ENCODE results near the gene FUBP3.

Gene FUBP3

GRCh38 chr9:130543368-130543767 lies 36.0 kb upstream of the FUBP3 start:
- no peak for TF ChIP-seq GATA3 (IDR thresholded peaks at IDR 0.05; ENCODE audit: low read depth, low read length)
- no peak for TF ChIP-seq GATA2 (IDR thresholded peaks at IDR 0.05; ENCODE audit: low read depth, low read length)

- TF ChIP-seq GATA3 (IDR thresholded peaks at IDR 0.05; ENCODE audit: low read depth, low read length) (no peak), GATA2 (IDR thresholded peaks at IDR 0.05; ENCODE audit: low read depth, low read length) (no peak)
These were observed 35.5 kb upstream of the FUBP3 start for GRCh38 chr9:130543859-130544258.

- TF ChIP-seq GATA3 (IDR thresholded peaks at IDR 0.05; ENCODE audit: low read depth, low read length) (no peak), GATA2 (IDR thresholded peaks at IDR 0.05; ENCODE audit: low read depth, low read length) (no peak)
These were observed 35.0 kb upstream of the FUBP3 start for GRCh38 chr9:130544364-130544763.

- TF ChIP-seq GATA2 (IDR thresholded peaks at IDR 0.05; ENCODE audit: low read depth, low read length) (no peak), GATA3 (IDR thresholded peaks at IDR 0.05; ENCODE audit: low read depth, low read length) (no peak)
These were observed 31.3 kb upstream of the FUBP3 start for GRCh38 chr9:130548103-130548502.

GRCh38 chr9:130549093-130549735 lies 30.2 kb upstream of the FUBP3 start:
- no peak for TF ChIP-seq GATA3 (IDR thresholded peaks at IDR 0.05; ENCODE audit: low read depth, low read length)
- no peak for TF ChIP-seq GATA2 (IDR thresholded peaks at IDR 0.05; ENCODE audit: low read depth, low read length)

GRCh38 chr9:130554606-130555005 lies 24.8 kb upstream of the FUBP3 start:
- TF ChIP-seq GATA3 (IDR thresholded peaks at IDR 0.05; ENCODE audit: low read depth, low read length) (no peak), GATA2 (IDR thresholded peaks at IDR 0.05; ENCODE audit: low read depth, low read length) (no peak)

GRCh38 chr9:130555061-130555460 lies 24.3 kb upstream of the FUBP3 start:
- no peak for TF ChIP-seq GATA3 (IDR thresholded peaks at IDR 0.05; ENCODE audit: low read depth, low read length)
- TF ChIP-seq GATA2 (IDR thresholded peaks at IDR 0.05; ENCODE audit: low read depth, low read length), result no peak

GRCh38 chr9:130555968-130556367 lies 23.4 kb upstream of the FUBP3 start:
- TF ChIP-seq GATA3 (IDR thresholded peaks at IDR 0.05; ENCODE audit: low read depth, low read length) (no peak), GATA2 (IDR thresholded peaks at IDR 0.05; ENCODE audit: low read depth, low read length) (no peak)

- TF ChIP-seq GATA2 (IDR thresholded peaks at IDR 0.05; ENCODE audit: low read depth, low read length) (no peak), GATA3 (IDR thresholded peaks at IDR 0.05; ENCODE audit: low read depth, low read length) (no peak)
These were observed 22.8 kb upstream of the FUBP3 start for GRCh38 chr9:130556396-130557076.

- TF ChIP-seq GATA2 (IDR thresholded peaks at IDR 0.05; ENCODE audit: low read depth, low read length) (no peak), GATA3 (IDR thresholded peaks at IDR 0.05; ENCODE audit: low read depth, low read length) (no peak)
These were observed 22.3 kb upstream of the FUBP3 start for GRCh38 chr9:130557077-130557468.

- no peak for TF ChIP-seq GATA2 (IDR thresholded peaks at IDR 0.05; ENCODE audit: low read depth, low read length)
- no peak for TF ChIP-seq GATA3 (IDR thresholded peaks at IDR 0.05; ENCODE audit: low read depth, low read length)
These were observed 18.3 kb upstream of the FUBP3 start for GRCh38 chr9:130561056-130561455.

- TF ChIP-seq GATA2 (IDR thresholded peaks at IDR 0.05; ENCODE audit: low read depth, low read length) (no peak), GATA3 (IDR thresholded peaks at IDR 0.05; ENCODE audit: low read depth, low read length) (no peak)
These were observed 15.6 kb upstream of the FUBP3 start for GRCh38 chr9:130563797-130564196.

- TF ChIP-seq GATA3 (IDR thresholded peaks at IDR 0.05; ENCODE audit: low read depth, low read length), result no peak
- TF ChIP-seq GATA2 (IDR thresholded peaks at IDR 0.05; ENCODE audit: low read depth, low read length), result no peak
These were observed 13.6 kb upstream of the FUBP3 start for GRCh38 chr9:130565792-130566191.

GRCh38 chr9:130570208-130570607 lies 9.2 kb upstream of the FUBP3 start:
- no peak for TF ChIP-seq GATA3 (IDR thresholded peaks at IDR 0.05; ENCODE audit: low read depth, low read length)
- TF ChIP-seq GATA2 (IDR thresholded peaks at IDR 0.05; ENCODE audit: low read depth, low read length), result no peak

GRCh38 chr9:130575514-130575913 lies 3.9 kb upstream of the FUBP3 start:
- no peak for TF ChIP-seq GATA2 (IDR thresholded peaks at IDR 0.05; ENCODE audit: low read depth, low read length)
- no peak for TF ChIP-seq GATA3 (IDR thresholded peaks at IDR 0.05; ENCODE audit: low read depth, low read length)
